Umbilical cord (tissue), 2 donors: ENCODE results near the gene NOL4L. TPM values are rescaled to one million over a fixed set of nuclear protein-coding genes. Genes with fewer than 3 reads are reported as not detected.
"Not testable (repeated sequence)": the region's sequence is repeated elsewhere in the genome, so short reads cannot be mapped to it uniquely, and the experiment has no call there.

Experiments
- DNase-seq: peaks from one replicate; pipeline ENCODE4 v3.0.0-alpha.2; 2015; ENCODE audit warnings: low spot score
- total RNA-seq: library from RNA; depleted of rRNA; stranded (reverse); fragments of >200 nt; gene quantifications from one replicate; pipeline ENCODE4 v1.2.3, GENCODE V29; 2014; ENCODE audit warnings: low replicate concordance; ENCODE audit not compliant: insufficient read depth

NOL4L gene
- total RNA-seq, 1 donor from 2014 or later = 6.5 TPM

DNA sequence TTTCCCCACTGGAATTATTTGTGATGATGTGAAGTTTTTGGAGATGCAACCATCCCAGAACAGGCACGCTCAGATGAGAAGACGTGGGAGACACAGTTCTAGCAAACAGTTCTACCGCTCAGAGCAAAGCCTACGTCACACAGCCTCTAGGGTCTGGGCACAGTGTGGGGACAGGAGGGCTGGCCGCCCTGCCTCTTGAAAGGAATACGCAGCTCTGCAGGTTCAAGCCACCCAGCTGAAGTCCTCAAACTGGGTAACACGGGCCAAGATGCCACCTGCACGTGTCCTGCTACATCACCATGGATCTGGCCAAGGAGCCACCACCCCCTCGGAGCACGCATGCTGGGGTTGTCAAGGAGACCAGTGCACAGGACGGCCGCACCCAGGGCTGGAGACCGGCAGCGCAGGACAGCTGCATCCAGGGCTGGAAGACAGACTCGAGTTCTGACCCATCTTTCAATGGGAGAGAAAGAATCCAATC, 75.0 kb downstream of the NOL4L start:
- DNase-seq = peak; percentile 23

DNA sequence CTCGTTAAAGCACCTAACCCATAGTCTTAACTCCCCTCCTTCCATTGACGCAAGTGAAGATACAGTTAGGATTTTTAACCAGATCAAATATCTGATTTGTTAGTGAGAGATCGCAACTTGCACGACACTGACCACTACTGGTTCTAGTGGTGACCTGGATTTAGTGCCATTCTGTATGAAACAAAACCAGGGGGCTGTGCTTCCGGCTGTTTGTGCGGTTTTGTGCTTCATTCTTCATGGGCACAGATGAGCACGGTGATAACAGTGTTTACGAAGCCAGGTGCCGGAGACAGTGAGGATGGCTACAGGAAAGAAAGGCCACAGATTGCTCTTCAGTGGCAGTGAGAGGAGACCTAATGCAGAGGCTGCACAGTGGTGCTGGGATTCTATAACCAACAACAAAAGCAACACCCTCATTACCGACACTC, 75.5 kb downstream of the NOL4L start:
- peak; percentile 52 for DNase-seq

DNA sequence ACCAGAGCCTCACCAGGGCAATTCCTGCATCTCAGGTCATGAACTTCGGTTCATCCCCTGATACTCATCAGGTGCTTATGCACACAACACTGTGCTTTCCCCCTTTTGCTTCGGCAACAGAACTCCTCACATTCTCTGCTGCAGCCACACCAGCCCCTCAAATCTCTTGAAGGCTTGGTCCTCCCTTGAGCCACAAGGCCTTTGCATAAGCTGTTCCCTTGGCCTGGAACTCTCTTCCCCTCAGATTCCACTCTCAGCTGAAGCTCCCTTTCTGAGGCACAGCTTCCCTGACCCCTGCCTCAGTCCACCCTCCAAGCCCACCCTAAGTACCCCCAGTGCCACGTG, 76.4 kb downstream of the NOL4L start:
- no peak for DNase-seq

DNA sequence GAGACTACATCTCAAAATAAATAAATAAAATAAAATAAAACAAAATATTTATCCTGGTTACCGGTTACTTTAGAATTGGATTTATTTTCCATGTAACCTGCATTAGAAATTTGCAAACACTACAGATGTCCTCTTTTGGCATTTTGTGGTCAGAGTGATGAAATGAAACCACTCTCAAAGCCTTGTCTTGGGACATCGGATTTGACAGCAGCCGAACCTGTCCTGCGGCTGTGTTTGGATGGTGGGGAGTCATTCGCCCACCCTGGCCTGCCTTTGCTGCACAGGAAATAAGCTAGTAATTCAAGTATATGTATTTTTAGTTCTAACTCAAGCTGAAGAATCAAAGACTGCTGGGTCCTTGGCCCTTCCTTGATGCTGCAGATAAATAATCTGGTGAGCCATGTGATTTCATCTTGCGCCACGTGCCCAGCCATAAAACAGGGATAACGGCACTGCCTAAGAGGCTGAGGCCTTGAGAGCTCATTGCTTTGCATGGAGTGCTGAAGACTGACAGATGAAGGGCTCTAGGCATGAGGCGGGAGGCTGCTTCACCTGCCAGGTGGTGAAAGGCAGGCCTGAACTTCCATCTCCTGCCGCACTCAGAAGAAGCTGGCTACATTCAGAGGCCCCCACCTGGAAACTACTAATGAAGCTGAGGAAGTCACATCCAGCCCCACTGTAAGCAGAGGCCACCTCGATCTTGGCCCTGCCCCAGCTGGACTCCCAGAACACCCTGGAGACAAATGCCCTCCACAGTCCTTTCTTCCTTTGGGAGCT, 76.9 kb downstream of the NOL4L start:
- peak; percentile 24 for DNase-seq

DNA sequence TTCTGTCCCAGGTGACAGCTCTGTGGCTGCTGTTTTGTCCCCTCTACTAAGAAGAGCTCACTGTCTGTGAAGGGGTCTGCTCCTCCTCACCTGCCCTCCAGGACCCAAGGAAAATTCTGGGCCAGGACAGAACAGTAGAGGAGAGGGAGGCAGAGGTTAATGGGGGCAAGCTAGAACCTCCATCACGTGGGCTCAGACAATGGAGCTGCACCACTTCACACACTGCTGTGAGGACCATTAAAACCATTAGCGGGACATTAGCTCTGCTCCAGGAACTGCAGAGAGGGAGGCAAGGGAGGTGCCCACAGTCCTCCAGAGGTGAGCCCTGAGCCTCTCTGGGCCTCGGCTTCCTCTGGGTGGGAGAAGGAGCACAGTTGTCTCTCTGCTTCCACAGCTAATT, 78.4 kb downstream of the NOL4L start:
- no peak for DNase-seq

DNA sequence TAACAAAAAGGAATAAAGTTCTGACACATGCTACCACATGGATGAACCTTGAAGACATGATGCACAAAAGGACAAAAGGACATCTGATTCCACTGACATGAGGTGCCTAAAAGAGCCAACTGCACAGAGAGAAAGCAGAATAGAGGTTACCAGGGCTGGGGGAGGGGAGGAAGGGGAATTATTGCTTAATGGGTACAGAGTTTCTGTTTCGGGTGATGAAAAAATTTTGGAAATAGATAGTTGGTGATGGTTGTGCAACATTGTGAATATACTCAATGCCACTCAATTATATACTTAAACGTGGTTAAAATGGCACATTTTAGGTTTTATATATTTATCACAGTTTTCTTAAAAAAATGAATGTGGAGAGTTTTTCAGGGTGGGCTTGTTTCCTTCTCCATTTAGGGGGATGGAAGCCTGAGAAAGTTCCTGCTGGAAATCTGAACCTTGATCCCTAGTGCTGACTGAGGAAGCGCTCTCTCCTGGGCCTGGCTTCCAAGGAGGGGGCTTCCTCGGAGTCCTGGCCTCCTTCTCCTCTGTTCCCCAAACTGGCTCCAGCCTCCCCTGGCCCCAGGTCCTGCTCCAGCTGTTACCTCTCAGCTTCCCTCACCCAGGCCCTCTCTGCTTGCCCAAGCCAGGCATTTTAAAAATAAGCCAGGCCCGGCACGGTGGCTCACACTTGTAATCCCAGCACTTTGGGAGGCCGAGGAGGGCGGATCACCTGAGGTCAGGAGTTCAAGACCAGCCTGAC, 79.2 kb downstream of the NOL4L start:
- DNase-seq = no peak

DNA sequence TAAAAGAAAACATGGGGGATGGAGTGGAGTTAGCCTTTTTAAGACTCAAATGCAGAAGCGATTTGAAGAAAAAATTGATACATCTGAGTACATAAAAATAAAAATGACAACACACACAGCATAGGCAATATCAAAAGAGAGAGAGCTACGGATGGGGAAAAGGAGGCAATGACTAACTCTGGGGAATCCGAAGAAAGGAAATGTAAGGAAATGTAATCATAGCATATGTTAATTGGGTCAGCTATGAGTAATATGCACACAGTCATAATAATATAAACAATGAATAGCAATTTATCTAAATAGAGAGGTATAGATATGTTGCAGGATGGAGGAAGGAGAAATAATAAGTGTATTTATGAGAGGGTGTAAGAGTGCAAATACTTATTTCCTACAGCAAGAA, 83.4 kb downstream of the NOL4L start:
- DNase-seq = no peak

DNA sequence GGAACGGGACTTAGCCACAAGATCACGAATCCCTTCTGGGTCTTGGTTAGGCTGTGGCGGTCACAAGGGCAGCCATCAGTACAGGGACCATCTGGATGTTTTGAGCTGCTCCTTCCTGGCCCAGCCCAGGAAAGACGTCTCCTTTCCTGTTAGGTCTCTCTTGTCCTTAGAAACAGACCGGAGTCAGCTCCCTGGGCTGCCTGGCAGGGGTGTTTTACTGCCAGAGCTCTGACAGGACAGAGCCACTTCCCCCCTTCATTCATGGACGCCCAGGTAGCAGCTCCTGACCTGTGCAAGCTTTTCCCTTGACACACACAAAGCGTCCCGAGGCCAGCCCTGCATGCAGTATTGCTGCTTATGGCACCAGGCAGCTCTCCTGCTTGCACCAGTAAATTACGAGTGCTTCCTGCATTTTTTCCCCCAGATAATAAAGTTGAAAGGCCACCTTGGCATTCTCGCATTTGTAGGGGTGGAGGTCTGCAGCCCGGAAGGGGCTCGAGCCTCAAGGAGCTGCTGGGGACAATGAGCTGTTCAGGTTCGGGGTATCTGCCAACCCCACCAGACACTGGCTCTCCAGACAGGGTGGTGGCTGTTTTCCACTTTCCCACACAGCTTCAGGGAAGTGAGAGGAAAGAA, 87.4 kb downstream of the NOL4L start:
- DNase-seq = no peak

DNA sequence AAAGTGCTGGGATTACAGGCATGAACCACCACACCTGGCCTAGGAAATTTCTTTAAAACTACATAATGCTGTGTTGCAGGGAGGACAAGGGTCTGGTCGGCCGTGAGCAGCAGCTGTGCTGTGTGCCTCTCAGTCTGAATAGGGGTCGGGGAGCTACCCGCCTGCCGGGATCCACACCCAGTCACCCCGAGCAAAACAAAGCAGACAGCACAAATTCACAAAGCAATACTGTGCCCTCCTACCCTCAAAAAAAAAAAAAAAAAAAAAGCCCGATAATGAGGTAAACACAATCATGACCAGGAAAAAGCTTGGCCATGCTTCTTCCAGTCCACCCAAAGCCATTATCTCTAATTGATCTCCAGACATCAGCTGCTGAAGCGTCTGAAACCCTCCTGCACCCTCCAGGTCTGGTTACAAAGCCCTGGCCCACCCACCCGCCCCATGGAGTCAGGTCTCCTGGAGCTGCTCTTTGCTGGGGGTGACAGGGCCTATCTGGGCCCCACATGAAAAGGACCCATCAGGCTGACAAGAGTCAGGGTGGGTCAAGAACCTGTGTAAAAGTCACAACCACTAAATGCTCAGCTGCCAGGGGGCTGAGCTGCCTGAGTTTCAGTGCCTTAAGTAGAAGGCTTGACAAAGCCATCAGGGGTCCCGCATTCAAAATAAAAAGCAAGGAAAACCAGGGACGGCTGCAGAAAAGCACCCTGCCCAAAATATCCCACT, 88.2 kb downstream of the NOL4L start:
- DNase-seq = no peak

DNA sequence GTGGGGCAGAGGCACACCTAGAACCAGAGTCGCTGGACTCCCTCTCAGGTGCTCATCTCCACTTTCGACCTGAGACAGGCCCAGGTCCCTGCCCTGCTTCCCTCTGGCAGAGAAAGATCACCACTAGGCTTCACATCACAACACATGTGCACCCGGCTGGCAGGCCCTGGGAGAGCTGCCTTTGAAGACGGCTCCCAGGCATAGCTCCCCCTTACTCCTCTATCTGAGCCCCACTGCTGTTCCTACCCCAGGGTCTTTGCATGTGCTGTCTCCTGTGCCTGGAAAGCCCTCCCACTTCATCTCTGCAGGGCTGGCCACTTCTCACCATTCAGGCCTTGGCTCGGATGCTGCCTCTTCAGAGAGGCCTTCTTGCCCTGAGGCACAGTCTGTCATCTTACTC, 89.2 kb downstream of the NOL4L start:
- DNase-seq = no peak

DNA sequence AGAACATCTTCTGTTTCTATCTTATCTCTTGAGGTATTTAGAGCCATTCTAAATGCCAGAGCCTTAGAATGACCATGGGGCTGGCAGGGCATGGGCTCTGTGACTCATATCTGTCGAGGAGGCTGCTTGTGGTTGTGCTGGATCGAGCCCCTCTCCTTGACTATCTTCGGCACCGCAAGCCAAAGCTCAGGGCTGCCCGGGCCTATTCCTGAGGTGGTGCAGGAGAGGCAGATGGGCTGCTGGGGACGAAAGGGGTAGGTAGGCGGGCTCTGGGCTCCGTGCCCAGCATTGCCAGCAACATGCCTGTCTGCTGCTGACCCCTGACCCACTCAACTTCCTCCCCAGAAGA, 89.9 kb downstream of the NOL4L start:
- DNase-seq = no peak

DNA sequence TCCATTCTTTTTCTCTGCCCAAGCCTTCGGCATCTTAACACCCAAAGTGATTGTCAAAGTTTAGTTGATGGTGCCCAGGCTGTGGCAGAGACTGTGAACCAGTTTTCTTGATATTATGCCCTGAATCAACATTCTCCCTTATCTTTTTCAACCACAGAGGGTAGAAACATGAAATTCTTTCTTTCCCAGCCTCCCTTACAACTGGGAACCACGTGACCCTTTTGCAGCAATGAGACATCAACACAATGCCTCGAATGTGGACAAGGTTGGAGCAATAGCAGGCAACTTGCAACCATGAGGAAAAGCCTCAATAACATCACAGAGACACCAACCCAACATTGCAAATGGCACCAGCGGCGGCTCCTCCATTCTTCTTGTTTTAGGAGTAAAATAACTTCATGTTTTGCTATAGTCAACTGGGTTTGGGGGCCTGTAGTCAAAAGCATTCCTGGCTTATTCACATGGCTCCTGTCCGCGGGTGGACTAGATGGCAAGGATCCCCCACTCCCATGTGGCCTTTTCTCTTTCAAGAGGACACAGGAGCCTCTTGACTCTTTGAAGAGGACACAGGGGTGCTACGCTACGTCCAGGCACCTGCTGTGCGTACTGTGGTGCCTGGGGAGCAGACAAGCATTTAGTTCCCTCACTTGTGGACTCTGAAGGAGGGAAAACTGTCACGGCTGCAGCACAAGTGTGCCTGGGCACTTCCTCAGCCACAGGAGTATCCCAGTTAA, 90.5 kb downstream of the NOL4L start:
- DNase-seq = no peak

DNA sequence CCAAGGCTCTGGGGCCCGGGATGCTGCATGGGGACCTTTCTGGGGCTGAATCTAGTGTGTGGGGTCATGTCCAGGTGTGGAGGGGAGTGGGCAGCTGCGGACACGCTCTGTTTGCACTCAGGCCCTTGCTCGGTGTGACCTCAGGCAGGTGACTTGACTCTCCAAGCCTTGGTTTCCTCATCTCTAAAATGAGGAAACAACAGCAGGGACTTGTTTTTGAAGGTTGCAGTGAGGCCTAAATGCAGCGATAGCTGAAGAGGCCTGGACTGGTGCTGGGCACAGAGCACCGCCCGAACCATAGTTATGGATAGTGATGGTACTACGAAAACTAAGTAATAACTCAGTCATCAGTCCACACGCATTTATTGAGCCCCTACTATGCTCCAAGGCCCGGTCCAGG, 91.8 kb downstream of the NOL4L start:
- DNase-seq = no peak

DNA sequence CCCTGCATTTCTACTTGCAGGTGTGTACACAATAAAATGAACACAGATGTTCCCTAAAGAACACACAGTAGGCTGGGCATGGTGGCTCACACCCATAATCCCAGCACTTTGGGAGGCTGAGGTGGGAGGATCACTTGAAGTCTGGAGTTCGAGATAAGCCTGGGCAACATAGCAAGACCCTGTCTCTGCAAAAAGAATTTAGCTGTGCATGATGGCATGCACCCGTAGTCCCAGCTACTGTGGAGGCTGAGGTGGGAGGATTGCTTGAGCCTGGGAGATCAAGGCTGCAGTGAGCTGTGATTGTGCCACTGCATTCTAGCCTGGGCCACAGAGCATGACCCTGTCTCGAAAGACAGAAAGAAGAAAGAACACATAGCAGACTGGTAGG, 93.4 kb downstream of the NOL4L start:
- DNase-seq = not testable (repeated sequence)

DNA sequence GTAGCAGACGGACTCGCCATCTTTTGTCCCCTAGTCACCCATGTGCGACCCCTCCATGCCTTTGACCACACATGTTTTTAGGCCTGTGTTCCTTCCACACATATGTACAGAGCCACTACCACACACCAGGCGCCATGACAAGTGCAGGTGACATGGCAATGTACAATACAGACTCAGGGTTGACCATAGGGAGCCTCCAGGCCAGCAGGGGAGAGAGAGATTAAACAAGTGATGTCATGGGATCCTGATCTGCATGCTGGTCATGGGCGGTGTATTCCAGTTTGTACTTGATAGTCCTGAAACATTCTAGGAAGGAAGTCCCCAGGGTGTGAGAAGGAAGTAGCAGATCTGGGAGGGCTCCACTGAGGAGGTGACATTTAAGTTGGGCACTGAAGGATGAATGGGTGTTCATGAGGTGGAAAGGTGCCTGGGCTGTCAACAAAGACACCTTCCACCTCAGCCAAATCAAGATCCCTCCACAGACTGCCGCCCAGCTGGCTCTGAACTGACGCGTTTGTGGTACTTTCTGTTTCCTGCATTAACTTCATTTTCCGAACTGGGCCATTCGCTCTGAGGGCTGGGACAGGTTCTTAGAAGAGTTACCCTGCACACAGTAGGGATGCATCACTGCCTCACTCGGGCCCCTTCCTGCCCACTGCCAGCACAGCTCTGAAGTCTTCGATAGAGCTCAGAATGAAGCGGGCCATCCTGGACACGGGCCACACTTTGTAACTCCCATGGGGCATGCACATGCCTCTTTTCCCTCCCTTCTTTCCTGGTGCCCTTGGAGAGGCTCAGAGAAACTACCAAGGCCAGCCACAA, 94.0 kb downstream of the NOL4L start:
- no peak for DNase-seq

DNA sequence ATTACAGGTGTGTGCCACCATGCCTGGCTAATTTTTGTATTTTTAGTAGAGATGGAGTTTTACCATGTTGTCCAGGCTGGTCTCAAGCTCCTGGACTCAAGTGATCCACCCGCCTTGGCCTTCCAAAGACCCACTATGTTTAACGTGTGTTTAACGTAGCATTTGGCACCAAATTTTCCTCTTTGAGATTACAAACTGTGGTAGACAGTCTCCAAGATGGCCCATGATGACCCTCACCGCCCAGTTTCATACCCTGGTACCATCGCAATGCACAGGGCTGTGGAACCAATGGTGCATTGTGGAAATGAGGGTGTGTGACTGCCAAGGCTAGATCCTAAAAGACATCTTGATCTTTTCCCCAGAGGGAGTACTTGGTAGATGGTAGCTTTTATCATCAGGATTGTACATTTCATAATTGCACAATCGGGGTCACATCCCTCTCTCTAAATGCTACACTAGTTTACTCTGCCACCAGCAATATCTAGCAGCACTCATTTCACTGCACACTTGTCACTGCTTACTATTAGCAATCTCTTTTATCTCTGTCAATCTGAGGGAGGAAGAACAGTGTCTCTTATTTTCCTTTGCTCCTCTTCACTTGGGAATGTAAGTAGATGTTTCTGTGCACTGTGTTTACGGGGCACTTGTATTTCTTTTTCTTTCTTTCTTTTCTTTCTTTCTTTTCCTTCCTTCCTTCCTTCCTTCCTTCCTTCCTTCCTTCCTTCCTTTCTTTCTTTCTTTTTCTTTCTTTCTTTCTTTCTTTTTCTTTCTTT, 96.9 kb downstream of the NOL4L start:
- no peak for DNase-seq

DNA sequence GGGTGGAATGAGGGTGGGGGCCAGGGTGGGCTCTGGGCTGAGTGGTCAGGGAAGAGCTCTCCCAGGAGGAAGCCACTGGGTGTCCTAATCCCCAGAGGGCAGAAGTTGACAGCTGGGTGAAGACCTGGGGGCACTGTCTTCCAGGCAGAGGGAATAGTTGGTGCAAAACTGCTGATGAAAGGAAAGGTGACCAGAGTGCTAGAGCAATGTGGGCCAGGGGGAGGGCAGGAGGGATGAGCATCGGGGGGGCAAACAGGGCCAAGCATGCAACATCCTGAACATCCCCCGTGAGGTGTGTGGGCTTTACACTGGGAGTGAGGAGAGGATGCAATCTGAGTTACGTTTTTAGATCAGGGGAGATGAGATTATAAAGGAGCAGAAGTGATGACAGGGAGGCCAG, 97.8 kb downstream of the NOL4L start:
- DNase-seq = no peak

DNA sequence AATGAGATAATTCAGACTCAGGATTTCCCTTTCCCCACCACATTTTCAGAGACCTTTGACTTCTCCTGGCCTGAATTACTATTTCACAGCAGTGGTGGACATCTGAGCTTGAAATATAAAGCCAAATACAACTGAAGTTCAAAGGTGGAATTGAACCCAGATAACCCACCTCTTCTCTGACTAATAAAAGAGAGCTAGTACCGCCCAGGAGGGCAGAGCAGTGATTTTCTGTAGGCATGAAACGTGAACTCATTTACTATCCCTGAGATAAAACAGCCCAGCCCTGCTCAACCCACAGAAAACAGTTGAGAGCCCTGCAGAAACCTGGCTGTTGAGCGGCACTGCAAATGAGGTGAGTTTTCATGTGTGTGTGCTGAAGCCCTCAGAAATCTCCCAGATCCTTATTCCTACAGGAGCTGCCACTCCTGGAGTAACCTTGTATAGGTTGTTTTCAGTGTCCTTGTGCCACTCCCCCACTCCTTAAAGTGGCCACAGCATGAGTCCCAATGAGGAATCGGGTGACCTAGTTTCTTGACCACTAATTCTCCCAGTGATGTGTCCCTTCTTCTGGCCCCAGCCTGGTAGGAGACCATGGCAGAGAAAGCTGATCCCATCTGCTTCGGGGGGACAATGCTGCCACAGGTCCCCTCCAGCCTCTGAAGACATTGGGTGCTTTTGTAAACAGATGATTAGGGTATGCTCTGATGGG, 99.2 kb downstream of the NOL4L start:
- DNase-seq = no peak
